Uterus (tissue), 4 donors: ENCODE data around the gene RRP8. TPM values are rescaled to one million over a fixed set of nuclear protein-coding genes. Genes with fewer than 3 reads are reported as not detected.
A peak's percentile ranks its signal among the peaks of the same experiment; 100 is the strongest.

Source experiments
- DNase-seq, 2 donors: peaks; one replicate each; pipeline ENCODE4 v3.0.0-alpha.2; 2019 to 2020
- H3K27ac ChIP-seq, 2 donors: fragments of 200-600 bp; sonication (generic); 1 replicate in 1 of 2; 2 replicates in 1 of 2; pipeline ENCODE4 v1.5.1; 2016 to 2018
- H3K27me3 ChIP-seq, 2 donors: fragments of 200-600 bp; sonication (generic); one replicate each; pipeline ENCODE4 v1.5.1; 2018 to 2019; ENCODE audit warnings: control low read depth in 1 of 2
- H3K36me3 ChIP-seq, 2 donors: fragments of 200-600 bp; sonication (generic); one replicate each; pipeline ENCODE4 v1.5.1; 2019; ENCODE audit warnings: control low read depth in 1 of 2
- H3K4me1 ChIP-seq, 2 donors: fragments of 200-600 bp; sonication (generic); one replicate each; pipeline ENCODE4 v1.5.1; 2018 to 2019; ENCODE audit warnings: control low read depth in 1 of 2
- H3K4me3 ChIP-seq, 2 donors: fragments of 200-600 bp; sonication (generic); 1 replicate in 1 of 2; 2 replicates in 1 of 2; pipeline ENCODE4 v1.5.1; 2018 to 2019; ENCODE audit warnings: mild to moderate bottlenecking in 1 of 2
- H3K9me3 ChIP-seq, 2 donors: fragments of 200-600 bp; sonication (generic); one replicate each; pipeline ENCODE4 v1.5.1; 2019; ENCODE audit warnings: control low read depth in 1 of 2
- CTCF ChIP-seq, 4 experiments: fragments of 200-600 bp in 2 of 4; fragments of 450-650 bp in 2 of 4; sonication (generic) in 2 of 4; IDR thresholded peaks; one replicate each; pipeline ENCODE4 v1.5.1; 2016 to 2019; ENCODE audit warnings: antibody characterized with exemption in 4 of 4, mild to moderate bottlenecking in 2 of 4, moderate library complexity in 1 of 4
- POLR2A ChIP-seq, 2 donors: fragments of 450-650 bp; IDR thresholded peaks; one replicate each; pipeline ENCODE4 v1.6.1; 2016; ENCODE audit warnings: antibody characterized with exemption in 2 of 2, mild to moderate bottlenecking in 1 of 2, moderate library complexity in 1 of 2
- intact Hi-C: fragments of 100-400 bp; cut with DNase I; formaldehyde crosslinking; loops from one replicate; pipeline ENCODE4 v1.15.1; 2023; ENCODE audit warnings: low total_unique reads
- total RNA-seq, 4 donors: library from RNA; depleted of rRNA in 3 of 4; stranded (reverse); fragments of >200 nt in 3 of 4; gene quantifications; one replicate each; pipeline versions ENCODE4 v1.1.0 to v1.2.4, GENCODE V29; 2014 to 2023
- donor health status: DM: yes; HTN: yes; CAD: no.

The RRP8 gene
- total RNA-seq, 4 donors from 2014 or later: 12.6 to 41.2 (median 26.9) TPM

DNA sequence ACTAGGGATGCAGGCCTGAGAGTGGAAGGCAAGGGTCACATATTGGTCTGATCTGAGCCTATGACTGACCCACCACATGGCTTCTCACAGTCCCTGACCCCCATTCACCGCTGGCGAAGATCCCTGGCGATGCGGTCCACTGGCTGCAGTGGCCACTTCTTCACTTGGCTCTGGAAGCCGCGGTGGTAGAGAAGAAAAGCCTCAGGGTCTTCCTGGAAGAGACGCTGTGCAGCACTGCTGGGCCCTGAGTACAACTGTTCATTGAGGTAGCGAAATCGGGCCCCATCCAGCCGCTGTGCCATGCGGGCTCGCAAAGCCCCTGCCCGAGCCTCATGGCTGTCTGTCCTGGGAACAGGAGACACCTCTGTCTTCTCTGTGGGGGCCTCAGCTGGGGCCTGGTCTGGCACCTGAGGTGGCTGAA, 2.4 kb downstream of the RRP8 start:
- Histone ChIP-seq H3K36me3 (no peaks in the 10 kb centered on the region), H3K27me3 (no peaks in the 10 kb centered on the region), H3K4me3 (no peak overlapping the region), H3K27ac (no peak overlapping the region), H3K9me3 (no peaks in the 10 kb centered on the region), H3K4me1 (peaks cover 0 to 11% of the 10 kb centered on the region in 2 donors)
- intact Hi-C loops: no loop called here
- TF ChIP-seq CTCF (IDR thresholded peaks at IDR 0.05) (no peak), POLR2A (IDR thresholded peaks at IDR 0.05) (no peak)
- peak in 1 of 2 donors; percentile 17 for DNase-seq

- Histone ChIP-seq H3K27me3 (no peaks in the 10 kb centered on the region), H3K36me3 (no peaks in the 10 kb centered on the region), H3K9me3 (no peaks in the 10 kb centered on the region), H3K27ac (no peak overlapping the region), H3K4me1 (peaks cover 0 to 11% of the 10 kb centered on the region in 2 donors), H3K4me3 (no peak overlapping the region)
- no peak for TF ChIP-seq CTCF (IDR thresholded peaks at IDR 0.05)
- TF ChIP-seq POLR2A (IDR thresholded peaks at IDR 0.05): no peak
- peak in 1 of 2 donors; percentile 16 for DNase-seq
- intact Hi-C loops: no loop called here
Observed at GRCh38 chr11:6599881-6600390, 3.5 kb downstream of the RRP8 start.

DNA sequence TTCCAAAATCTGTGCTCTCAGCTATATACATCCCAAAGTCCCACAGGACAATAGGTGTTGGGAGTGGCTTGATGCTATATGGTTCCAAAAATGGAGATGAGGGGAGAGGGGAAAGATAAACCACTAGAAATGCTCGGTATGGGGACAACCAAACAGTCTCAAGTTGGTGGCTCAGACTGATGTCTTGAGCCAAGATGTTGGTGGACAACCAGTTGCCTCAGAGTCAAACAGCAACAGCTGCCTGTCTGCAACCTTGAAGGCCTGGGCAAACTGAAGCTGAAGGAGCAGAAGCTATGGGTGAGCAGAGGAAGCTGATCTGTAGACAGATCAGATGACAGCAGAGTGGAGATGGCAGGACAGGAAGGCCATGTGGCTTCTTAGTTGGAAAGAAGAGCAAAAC, 4.0 kb downstream of the RRP8 start:
- H3K9me3 ChIP-seq: no peaks in the 10 kb centered on the region
- DNase-seq: peak in 1 of 2 donors; percentile 7
- H3K27me3 ChIP-seq: no peaks in the 10 kb centered on the region
- no peak overlapping the region for H3K4me3 ChIP-seq
- H3K4me1 ChIP-seq: peaks cover 0 to 11% of the 10 kb centered on the region in 2 donors
- no peak for TF ChIP-seq CTCF (IDR thresholded peaks at IDR 0.05)
- TF ChIP-seq POLR2A (IDR thresholded peaks at IDR 0.05): no peak
- intact Hi-C loops: no loop called here
- H3K27ac ChIP-seq: no peak overlapping the region
- H3K36me3 ChIP-seq: no peaks in the 10 kb centered on the region

- Histone ChIP-seq H3K36me3 (no peaks in the 10 kb centered on the region), H3K27ac (no peak overlapping the region), H3K4me3 (no peak overlapping the region), H3K27me3 (no peaks in the 10 kb centered on the region), H3K9me3 (no peaks in the 10 kb centered on the region), H3K4me1 (peaks cover 0 to 11% of the 10 kb centered on the region in 2 donors)
- intact Hi-C loops: no loop called here
- peak in 1 of 2 donors; percentile 3 for DNase-seq
- TF ChIP-seq CTCF (IDR thresholded peaks at IDR 0.05) (no peak), POLR2A (IDR thresholded peaks at IDR 0.05) (no peak)
Observed at GRCh38 chr11:6598555-6598954, 4.9 kb downstream of the RRP8 start.

DNA sequence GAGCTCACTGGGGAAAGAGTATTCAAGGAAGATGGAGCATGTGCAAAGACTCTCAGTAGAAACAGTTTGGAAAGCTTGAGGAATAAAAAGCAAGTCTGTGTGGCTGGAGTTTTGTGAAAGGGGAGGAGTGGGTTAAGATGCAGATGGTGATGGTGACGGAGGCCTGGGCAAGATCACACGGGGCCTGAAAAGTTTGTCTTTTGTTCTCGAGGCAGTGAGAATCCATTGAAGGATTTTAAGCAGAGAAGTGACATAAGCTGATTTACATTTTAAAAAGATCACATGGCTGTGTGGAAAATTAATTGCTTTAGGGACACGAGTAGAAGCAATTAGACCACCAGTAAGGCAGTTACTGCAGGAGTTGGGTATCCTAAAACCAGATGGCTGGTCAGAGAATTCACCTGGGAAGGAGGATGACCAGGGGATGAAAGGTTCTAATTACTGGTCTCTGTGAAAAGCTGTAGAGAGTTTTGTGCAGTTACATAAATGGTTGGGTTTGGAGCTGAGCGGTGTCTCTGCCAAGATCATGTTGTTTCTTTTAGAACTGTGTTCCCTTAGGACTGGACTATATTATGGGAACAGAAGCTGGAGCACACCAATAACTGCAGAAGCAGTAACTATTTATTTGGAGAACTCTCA, 7.1 kb downstream of the RRP8 start:
- no peak for DNase-seq
- Histone ChIP-seq H3K27ac (peak overlapping the region; percentile 10 to 22), H3K36me3 (no peaks in the 10 kb centered on the region), H3K27me3 (no peaks in the 10 kb centered on the region), H3K4me3 (no peak overlapping the region), H3K9me3 (no peaks in the 10 kb centered on the region), H3K4me1 (no peaks in the 10 kb centered on the region)
- intact Hi-C loops: no loop called here
- TF ChIP-seq POLR2A (IDR thresholded peaks at IDR 0.05): no peak
- TF ChIP-seq CTCF (IDR thresholded peaks at IDR 0.05): no peak
